ENCODE measurements around the gene CLDN5.

Gene CLDN5

DNA sequence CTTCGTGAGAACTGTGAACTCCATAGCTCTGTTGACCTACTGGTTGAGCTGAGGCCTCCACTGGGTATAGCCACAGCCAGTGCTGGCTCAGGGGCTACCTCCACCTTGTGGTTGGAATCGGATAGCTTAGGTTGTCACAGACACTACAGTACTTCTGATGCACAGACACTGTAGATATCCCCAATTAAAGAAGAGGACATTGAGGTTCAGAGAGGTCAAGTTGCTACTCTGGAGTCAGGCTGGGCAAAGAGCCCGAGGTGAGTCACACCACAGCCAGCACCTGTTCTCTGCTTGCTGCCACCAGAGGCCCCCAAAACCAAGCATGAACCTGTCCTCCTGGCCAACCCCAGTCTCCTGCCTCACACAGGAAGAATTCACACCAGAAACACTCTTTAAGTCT, 50.6 kb downstream of the CLDN5 start:
- no peak overlapping the region for H3K4me2 ChIP-seq (ENCODE audit: low read depth, low read length)
- no peaks in the 10 kb centered on the region for H3K9me2 ChIP-seq (replicated peaks; ENCODE audit: insufficient read depth, low read length)
- no peak overlapping the region for H3K27ac ChIP-seq (ENCODE audit: low read length)
- peaks cover 94% of the 10 kb centered on the region for H3K79me2 ChIP-seq (ENCODE audit: low read length)
- peaks cover 9% of the 10 kb centered on the region for H3K36me3 ChIP-seq (replicated peaks; ENCODE audit: insufficient read depth, low read length)
- H3K4me3 ChIP-seq (ENCODE audit: low read length) = no peak overlapping the region
- H3K4me1 ChIP-seq (ENCODE audit: low read length) = no peaks in the 10 kb centered on the region
- peaks cover 13% of the 10 kb centered on the region for H4K20me1 ChIP-seq (ENCODE audit: insufficient read depth, low read length)
- H3K9ac ChIP-seq (ENCODE audit: low read length) = no peak overlapping the region
- no peaks in the 10 kb centered on the region for H3K9me3 ChIP-seq (replicated peaks; ENCODE audit: insufficient read depth, low read length)
- H3K27me3 ChIP-seq (replicated peaks; ENCODE audit: insufficient read depth, low read length) = no peaks in the 10 kb centered on the region
- no peak overlapping the region for H2AFZ ChIP-seq (ENCODE audit: low read length)
- peaks cover 6% of the 10 kb centered on the region; the same call in 1 of the 2 replicates for H3F3A ChIP-seq (ENCODE audit: insufficient read depth, low read length)
- DNase-seq = no peak
- no peak for TF ChIP-seq EZH2 (optimal IDR thresholded peaks at IDR 0.05; ENCODE audit: low read depth, low read length)
- TF ChIP-seq, protein P1, sequence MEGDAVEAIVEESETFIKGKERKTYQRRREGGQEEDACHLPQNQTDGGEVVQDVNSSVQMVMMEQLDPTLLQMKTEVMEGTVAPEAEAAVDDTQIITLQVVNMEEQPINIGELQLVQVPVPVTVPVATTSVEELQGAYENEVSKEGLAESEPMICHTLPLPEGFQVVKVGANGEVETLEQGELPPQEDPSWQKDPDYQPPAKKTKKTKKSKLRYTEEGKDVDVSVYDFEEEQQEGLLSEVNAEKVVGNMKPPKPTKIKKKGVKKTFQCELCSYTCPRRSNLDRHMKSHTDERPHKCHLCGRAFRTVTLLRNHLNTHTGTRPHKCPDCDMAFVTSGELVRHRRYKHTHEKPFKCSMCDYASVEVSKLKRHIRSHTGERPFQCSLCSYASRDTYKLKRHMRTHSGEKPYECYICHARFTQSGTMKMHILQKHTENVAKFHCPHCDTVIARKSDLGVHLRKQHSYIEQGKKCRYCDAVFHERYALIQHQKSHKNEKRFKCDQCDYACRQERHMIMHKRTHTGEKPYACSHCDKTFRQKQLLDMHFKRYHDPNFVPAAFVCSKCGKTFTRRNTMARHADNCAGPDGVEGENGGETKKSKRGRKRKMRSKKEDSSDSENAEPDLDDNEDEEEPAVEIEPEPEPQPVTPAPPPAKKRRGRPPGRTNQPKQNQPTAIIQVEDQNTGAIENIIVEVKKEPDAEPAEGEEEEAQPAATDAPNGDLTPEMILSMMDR (IDR thresholded peaks at IDR 0.05; ENCODE audit: low read length) = no peak
- TF ChIP-seq EZH2phosphoT487 (IDR thresholded peaks at IDR 0.05; ENCODE audit: low read length) = no peak
